ENCODE data around the gene SLC15A1.

SLC15A1 gene

DNA sequence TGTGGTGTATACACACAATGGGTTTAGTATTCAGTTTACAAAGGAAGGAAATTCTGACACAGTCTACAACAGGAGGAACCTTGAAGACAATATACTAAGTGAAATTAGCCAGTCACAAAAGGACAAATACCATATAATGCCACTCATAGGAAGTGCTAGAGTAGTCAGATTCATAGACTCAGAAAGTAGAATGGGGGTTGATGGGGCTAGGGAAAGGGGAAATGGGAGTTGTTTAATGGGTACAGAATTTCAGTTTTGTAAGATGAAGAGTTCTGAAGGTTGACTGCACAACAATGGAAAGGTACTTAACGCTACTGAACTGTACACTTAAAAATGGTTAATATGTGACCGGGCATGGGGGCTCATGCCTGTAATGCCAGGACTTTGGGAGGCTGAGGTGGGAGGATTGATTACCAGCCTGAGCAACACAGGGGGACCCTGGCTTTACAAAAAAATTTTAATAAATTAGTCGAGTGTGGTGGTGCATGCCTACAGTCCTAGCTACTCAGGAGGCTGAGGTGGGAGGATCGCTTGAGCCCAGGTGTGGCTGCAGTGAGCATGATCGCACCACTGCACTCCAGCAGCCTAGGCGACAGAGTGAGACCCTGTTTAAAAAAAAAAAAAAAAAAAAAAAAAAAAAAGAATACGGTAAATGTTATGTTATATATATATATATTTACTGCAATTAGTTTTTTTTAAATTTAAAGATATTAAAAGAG, 45.0 kb downstream of the SLC15A1 start:
- DNase-seq = no peak
- H3K27me3 Mint-ChIP-seq (ENCODE audit: low read depth, poor library complexity) = no peaks in the 10 kb centered on the region
- TF ChIP-seq, protein P1, sequence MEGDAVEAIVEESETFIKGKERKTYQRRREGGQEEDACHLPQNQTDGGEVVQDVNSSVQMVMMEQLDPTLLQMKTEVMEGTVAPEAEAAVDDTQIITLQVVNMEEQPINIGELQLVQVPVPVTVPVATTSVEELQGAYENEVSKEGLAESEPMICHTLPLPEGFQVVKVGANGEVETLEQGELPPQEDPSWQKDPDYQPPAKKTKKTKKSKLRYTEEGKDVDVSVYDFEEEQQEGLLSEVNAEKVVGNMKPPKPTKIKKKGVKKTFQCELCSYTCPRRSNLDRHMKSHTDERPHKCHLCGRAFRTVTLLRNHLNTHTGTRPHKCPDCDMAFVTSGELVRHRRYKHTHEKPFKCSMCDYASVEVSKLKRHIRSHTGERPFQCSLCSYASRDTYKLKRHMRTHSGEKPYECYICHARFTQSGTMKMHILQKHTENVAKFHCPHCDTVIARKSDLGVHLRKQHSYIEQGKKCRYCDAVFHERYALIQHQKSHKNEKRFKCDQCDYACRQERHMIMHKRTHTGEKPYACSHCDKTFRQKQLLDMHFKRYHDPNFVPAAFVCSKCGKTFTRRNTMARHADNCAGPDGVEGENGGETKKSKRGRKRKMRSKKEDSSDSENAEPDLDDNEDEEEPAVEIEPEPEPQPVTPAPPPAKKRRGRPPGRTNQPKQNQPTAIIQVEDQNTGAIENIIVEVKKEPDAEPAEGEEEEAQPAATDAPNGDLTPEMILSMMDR (IDR thresholded peaks at IDR 0.05) = no peak
- H3K4me3 Mint-ChIP-seq = no peak overlapping the region
- no peaks in the 10 kb centered on the region for H3K36me3 Mint-ChIP-seq (ENCODE audit: low read depth)
- peaks cover 5% of the 10 kb centered on the region for H3K9me3 Mint-ChIP-seq
- no peak overlapping the region for H3K27ac Mint-ChIP-seq
- peaks cover 19% of the 10 kb centered on the region for H3K4me1 Mint-ChIP-seq

DNA sequence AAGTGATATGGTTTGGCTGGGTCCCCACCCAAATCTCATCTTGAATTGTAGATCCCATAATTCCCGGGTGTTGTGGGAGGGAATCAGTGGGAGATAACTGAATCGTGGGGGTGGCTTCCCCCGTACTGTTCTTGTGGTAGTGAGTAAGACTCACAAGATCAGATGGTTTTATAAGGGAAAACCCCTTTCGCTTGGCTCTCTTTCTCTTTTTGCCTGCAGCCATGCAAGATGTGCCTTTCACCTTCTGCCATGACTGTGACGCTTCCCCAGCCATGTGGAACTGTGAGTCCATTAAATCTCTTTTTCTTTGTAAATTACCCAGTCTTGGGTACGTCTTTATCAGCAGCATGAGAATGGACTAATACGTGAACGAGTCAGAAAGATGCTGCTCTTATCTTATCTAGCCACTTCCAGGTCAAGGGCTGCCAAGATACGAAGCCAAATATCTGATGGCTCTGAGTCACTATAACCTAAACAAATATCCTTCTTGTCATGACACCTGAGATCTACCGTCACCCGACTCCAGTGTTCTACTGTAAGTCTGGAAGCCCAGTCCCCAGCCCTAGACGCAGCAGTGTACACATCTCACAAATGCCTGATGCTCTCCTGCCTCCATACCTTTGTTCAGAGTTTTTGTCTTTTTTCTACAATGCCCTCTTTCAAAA, 45.9 kb downstream of the SLC15A1 start:
- no peaks in the 10 kb centered on the region for H3K36me3 Mint-ChIP-seq (ENCODE audit: low read depth)
- H3K27me3 Mint-ChIP-seq (ENCODE audit: low read depth, poor library complexity) = no peaks in the 10 kb centered on the region
- no peak for DNase-seq
- peaks cover 17% of the 10 kb centered on the region for H3K4me1 Mint-ChIP-seq
- H3K4me3 Mint-ChIP-seq = no peak overlapping the region
- H3K9me3 Mint-ChIP-seq = peaks cover 5% of the 10 kb centered on the region
- TF ChIP-seq, protein P1 (IDR thresholded peaks at IDR 0.05) = no peak
- peak overlapping the region; percentile 94 for H3K27ac Mint-ChIP-seq

DNA sequence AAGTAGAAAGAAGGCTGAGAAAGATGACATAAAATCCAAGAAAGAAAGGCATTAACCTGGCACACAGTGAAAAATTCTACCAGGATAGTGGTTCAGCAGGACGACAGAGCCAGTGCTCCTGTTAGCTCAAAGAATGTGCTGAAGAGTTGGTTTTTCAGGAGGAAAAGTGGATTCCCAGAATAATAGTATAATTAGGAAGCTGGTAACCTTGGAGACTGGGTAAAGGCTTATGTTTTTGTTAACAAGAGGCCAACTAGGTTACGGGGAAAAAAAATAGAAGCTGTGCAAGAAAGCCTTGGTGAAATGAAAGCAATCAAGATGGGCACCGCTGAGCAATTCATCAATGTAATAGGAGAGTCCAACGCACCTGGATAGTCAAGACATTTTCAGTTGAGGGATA, 54.7 kb downstream of the SLC15A1 start:
- H3K27me3 Mint-ChIP-seq (ENCODE audit: low read depth, poor library complexity) = no peaks in the 10 kb centered on the region
- H3K4me3 Mint-ChIP-seq = no peak overlapping the region
- peaks cover 41% of the 10 kb centered on the region for H3K4me1 Mint-ChIP-seq
- H3K27ac Mint-ChIP-seq = no peak overlapping the region
- DNase-seq = no peak
- H3K9me3 Mint-ChIP-seq = no peaks in the 10 kb centered on the region
- H3K36me3 Mint-ChIP-seq (ENCODE audit: low read depth) = no peaks in the 10 kb centered on the region
- TF ChIP-seq, protein P1 (IDR thresholded peaks at IDR 0.05) = no peak

DNA sequence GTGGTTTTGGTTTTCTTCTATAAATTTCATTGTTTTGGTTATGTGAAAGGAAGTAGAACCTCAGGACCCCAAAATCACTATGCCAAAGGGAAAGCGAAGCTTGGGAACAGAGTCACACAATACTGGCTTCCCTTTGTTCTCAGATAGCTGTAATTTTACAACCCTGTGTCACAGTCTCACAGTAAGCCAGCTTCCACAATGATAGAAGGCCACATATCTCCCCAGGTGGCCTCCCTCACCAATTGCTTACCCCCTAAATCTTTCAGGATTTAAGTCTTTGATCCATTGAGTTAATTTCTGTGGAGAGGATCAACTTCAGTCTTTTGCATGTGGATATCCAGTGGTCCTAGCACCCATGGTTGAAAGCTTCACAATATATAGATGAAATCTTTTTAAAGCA, 58.7 kb downstream of the SLC15A1 start:
- DNase-seq = no peak
- no peaks in the 10 kb centered on the region for H3K36me3 Mint-ChIP-seq (ENCODE audit: low read depth)
- H3K9me3 Mint-ChIP-seq = no peaks in the 10 kb centered on the region
- peaks cover 45% of the 10 kb centered on the region for H3K4me1 Mint-ChIP-seq
- H3K27me3 Mint-ChIP-seq (ENCODE audit: low read depth, poor library complexity) = no peaks in the 10 kb centered on the region
- H3K27ac Mint-ChIP-seq = peak overlapping the region; percentile 74
- H3K4me3 Mint-ChIP-seq = no peak overlapping the region
- TF ChIP-seq, protein P1 (IDR thresholded peaks at IDR 0.05) = no peak

DNA sequence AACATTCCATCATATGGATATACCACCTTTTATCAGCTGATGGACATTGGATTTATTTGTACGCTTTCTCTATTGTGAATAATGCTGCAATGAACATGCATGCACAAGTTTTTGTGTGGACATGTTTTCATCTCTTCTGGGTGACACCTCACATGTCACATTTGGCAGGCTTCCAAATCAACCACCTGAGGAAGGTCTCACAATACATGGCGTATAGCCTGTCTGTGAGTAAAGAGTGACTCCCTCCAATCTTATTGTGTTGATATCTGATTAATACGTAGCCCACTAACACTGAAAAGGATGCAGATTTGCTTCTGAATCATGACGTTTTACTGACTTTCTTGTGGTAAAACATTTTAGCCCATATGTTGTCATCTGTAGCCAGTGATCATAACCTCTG, 61.1 kb downstream of the SLC15A1 start:
- DNase-seq = no peak
- Mint-ChIP-seq H3K27me3 (ENCODE audit: low read depth, poor library complexity) (no peaks in the 10 kb centered on the region), H3K27ac (no peak overlapping the region), H3K4me3 (no peak overlapping the region), H3K36me3 (ENCODE audit: low read depth) (no peaks in the 10 kb centered on the region), H3K9me3 (no peaks in the 10 kb centered on the region), H3K4me1 (peaks cover 48% of the 10 kb centered on the region)
- TF ChIP-seq, protein P1 (IDR thresholded peaks at IDR 0.05) = no peak

Measured in nephron progenitor cell (in vitro differentiated cells).